ENCODE measurements around the gene RUFY2.

- TF ChIP-seq CTCF (IDR thresholded peaks at IDR 0.05) (no peak), POLR2A (IDR thresholded peaks at IDR 0.05) (no peak)
These were observed 44.5 kb downstream of the RUFY2 start for GRCh38 chr10:68362590-68362989.

All from Peyer's patch (tissue), 4 donors.